Anterior cingulate cortex (tissue), 58 donors: ENCODE data around the gene C1orf52.

Source experiments
- DNase-seq, 58 donors: peaks; one replicate each; lab custom pipeline; 2025; lab: John Stamatoyannopoulos, UW

Gene C1orf52

DNA sequence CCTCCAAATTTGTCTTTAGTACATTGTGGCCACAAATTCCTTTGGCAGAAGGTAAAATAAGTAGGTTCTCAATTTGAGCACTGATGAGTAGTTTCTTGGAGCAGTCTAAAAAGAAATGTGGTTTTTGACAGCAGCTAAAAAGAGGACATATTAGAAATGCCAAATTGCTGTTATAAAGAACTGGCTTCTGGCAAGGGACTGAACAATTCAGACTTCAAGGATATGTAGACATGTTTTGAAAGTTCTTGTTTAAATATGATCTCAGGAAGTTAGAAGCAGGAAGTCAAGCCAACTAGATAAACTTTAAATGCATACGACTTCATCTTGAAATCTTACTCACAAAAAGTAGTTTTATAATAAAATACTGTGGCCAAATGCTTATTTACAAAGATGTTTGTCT is 18.8 kb downstream of the C1orf52 start:
- DNase-seq: no peak

- peak in 1 of 58 donors; percentile 5 for DNase-seq
Measured at GRCh38 chr1:85240174-85240601, 19.3 kb downstream of the C1orf52 start.

- no peak for DNase-seq
Measured at GRCh38 chr1:85237613-85238012, 21.8 kb downstream of the C1orf52 start.

DNA sequence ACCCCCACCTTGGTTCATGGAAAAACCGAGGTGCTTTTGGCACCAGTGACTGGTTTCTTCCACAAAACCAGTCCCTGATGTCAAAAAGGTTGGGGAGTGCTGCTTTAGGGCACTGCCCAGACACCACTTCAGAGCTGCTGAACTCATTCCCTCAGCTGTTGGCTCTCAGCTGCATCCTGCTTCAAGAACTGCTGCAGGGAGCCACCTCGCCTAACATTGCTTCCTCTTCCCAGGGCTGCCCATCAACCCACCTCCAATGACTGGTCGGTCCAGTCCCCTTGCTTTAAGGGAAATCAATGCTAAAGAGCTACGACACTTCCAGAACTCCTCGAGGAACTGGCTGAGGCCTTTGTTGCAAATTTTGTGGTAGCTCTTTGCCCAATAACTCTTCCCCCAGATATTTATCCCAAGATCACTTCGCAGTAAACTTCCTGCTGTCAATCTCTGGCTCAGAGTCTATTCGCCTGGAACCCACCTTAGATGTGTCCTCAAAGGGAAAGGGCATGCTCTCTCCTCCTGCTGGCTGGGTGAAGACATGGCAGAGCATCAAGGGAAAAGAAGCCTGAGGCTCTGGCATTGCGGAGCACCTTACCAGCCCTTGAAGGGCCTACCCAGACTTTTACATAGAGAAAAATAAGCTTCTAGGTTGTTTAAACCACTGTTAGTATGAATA is 29.0 kb downstream of the C1orf52 start:
- DNase-seq: no peak

- DNase-seq: no peak
Measured at GRCh38 chr1:85229574-85230097, 29.8 kb downstream of the C1orf52 start.

- DNase-seq: no peak
Measured at GRCh38 chr1:85228972-85229371, 30.5 kb downstream of the C1orf52 start.

DNA sequence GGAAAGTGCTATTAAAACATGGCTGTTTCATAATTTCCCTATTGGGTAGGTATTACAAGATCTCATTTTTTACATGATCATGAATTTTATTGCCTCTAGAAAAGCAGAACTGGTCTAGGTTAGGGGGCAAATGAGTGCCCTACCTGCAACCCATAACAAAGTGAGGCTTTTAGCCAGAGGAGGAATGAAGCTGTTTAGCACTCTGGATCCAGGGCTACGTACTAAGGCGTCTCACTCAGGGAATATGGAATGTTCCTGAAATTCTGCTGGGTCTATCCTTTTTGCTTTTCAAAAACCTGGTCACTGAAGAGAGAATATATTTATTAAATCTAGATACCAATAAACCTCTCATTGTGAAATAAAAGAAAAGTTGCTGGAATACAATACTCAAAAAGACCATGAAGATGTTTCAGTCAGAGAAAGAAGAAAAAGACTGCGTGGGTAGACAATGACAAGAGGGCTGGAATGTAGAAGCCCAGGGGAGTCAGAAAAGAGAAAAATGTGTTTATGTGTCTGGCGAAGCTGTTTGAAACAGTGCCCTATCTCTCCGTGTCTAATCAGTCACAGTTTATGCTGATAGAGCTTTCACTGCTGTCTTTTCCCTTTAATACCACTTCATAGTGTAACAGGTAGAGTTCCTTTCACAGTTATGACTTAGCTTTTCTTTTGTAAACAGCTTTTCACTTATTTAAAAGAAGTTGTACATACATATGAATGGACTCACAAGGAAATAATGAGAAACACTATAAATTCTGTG is 33.7 kb downstream of the C1orf52 start:
- no peak for DNase-seq

DNA sequence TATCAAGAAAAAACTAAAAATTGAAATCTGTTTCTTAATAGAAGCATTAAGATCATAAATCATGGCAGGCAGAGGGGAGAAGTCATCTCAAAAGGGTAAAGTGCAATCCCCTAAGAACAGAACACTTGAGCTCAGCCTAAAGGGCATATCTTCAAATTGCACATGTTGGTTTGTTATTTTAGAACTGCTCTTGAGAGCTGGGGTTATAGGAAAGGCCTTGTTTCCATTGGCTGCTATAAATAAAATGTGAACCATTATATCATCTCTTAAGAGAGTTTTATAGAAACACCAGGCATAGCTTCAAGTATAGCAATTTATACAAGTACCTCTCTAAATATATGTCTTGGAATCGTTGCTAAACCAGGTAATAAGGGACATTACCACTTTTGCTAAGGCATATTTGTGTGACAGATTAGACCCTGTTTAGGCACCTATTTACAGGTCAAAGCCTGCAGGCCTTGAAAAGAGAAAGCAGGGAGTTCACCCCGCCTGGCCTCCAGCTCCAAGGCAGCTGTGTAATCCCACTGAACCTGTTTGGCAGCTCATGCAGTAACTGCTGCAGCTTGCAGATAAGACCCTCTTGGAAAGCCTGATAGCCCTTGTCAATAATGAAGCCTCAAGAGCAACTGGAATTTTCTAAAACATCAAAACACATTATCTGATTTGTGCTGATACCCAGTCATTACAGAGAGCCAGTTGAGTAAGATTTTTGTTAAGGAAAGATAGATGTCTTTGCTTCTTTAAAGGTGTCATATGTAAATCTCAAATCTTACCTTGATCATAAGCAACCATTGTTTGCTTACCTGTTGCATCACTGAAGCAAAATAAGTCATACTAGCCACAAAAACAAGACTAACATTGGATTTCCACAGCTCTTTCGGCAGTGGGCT is 34.5 kb downstream of the C1orf52 start:
- DNase-seq: no peak

GRCh38 chr1:85224295-85224694 is 35.2 kb downstream of the C1orf52 start:
- no peak for DNase-seq

- DNase-seq: no peak
Measured at GRCh38 chr1:85223334-85223733, 36.1 kb downstream of the C1orf52 start.

- DNase-seq: no peak
Measured at GRCh38 chr1:85220756-85221201, 38.7 kb downstream of the C1orf52 start.

GRCh38 chr1:85219853-85220610 is 39.4 kb downstream of the C1orf52 start:
- DNase-seq: no peak

GRCh38 chr1:85216697-85217096 is 42.8 kb downstream of the C1orf52 start:
- DNase-seq: no peak

- no peak for DNase-seq
Measured at GRCh38 chr1:85214654-85215053, 44.8 kb downstream of the C1orf52 start.

- no peak for DNase-seq
Measured at GRCh38 chr1:85208488-85208887, 51.0 kb downstream of the C1orf52 start.

- DNase-seq: no peak
Measured at GRCh38 chr1:85203573-85204171, 55.8 kb downstream of the C1orf52 start.

- no peak for DNase-seq
Measured at GRCh38 chr1:85202864-85203255, 56.6 kb downstream of the C1orf52 start.

GRCh38 chr1:85202092-85202863 is 57.2 kb downstream of the C1orf52 start:
- no peak for DNase-seq
